ENCODE data around the gene NYAP2. TPM values are rescaled to one million over a fixed set of nuclear protein-coding genes. Genes with fewer than 3 reads are reported as not detected.

NYAP2 gene
- total and polyA plus RNA-seq, 12 donors, result 0.04 TPM; not detected in 11

GRCh38 chr2:225640550-225640949 lies 241.0 kb downstream of the NYAP2 start:
- no peak for DNase-seq
- H3K27ac ChIP-seq, result no peak overlapping the region
- peaks cover 0 to 5% (median 0%) of the 10 kb centered on the region in 11 donors for H3K9me3 ChIP-seq
- H3K4me1 ChIP-seq, result no peaks in the 10 kb centered on the region
- no peaks in the 10 kb centered on the region for H3K36me3 ChIP-seq
- no peaks in the 10 kb centered on the region for H3K27me3 ChIP-seq
- no peak overlapping the region for H3K4me3 ChIP-seq
- no peak for TF ChIP-seq CTCF (IDR thresholded peaks at IDR 0.05)
- ATAC-seq, result no peak
- 87 to 92% methylated on average over 3 of the region's 3 CpGs for WGBS, 2 donors
- intact Hi-C loops (cut with DNase I), result no loop called here

GRCh38 chr2:225649274-225649673 lies 249.8 kb downstream of the NYAP2 start:
- no peak for ATAC-seq

GRCh38 chr2:225650041-225650440 lies 250.5 kb downstream of the NYAP2 start:
- intact Hi-C loops (cut with DNase I), result loop anchor here in 1 of 10 donors (10.0 kb wide), 1 partner anchor 365 kb away; no protein-coding TSS in a partner anchor
- peaks cover 0 to 23% (median 6%) of the 10 kb centered on the region in 7 donors for H3K27me3 ChIP-seq
- no peak overlapping the region for H3K4me3 ChIP-seq

More at GRCh38 chr2:225649274-225649673, 249.8 kb downstream of the NYAP2 start:
- no peaks in the 10 kb centered on the region for H3K4me1 ChIP-seq
- H3K9me3 ChIP-seq, result peaks cover 0 to 5% (median 0%) of the 10 kb centered on the region in 11 donors
- no peak overlapping the region for H3K27ac ChIP-seq
- no peaks in the 10 kb centered on the region for H3K36me3 ChIP-seq
- no peak for DNase-seq
- peaks cover 0 to 16% (median 3%) of the 10 kb centered on the region in 7 donors for H3K27me3 ChIP-seq
- H3K4me3 ChIP-seq, result no peak overlapping the region
- intact Hi-C loops (cut with DNase I), result no loop called here
- WGBS, 2 donors, result 59 to 63% methylated on average over 4 of the region's 4 CpGs
- TF ChIP-seq CTCF (IDR thresholded peaks at IDR 0.05), result no peak

More at GRCh38 chr2:225650041-225650440, 250.5 kb downstream of the NYAP2 start:
- 88% methylated on average over 8 of the region's 8 CpGs for WGBS, 2 donors
- Histone ChIP-seq H3K9me3 (peaks cover 0 to 2% (median 0%) of the 10 kb centered on the region in 11 donors), H3K27ac (no peak overlapping the region), H3K4me1 (no peaks in the 10 kb centered on the region), H3K36me3 (no peaks in the 10 kb centered on the region)
- DNase-seq, result no peak
- no peak for ATAC-seq
- TF ChIP-seq CTCF (IDR thresholded peaks at IDR 0.05), result no peak

Data from heart right ventricle (tissue), 16 donors.